Measurements from ENCODE around the gene AEBP2.

DNA sequence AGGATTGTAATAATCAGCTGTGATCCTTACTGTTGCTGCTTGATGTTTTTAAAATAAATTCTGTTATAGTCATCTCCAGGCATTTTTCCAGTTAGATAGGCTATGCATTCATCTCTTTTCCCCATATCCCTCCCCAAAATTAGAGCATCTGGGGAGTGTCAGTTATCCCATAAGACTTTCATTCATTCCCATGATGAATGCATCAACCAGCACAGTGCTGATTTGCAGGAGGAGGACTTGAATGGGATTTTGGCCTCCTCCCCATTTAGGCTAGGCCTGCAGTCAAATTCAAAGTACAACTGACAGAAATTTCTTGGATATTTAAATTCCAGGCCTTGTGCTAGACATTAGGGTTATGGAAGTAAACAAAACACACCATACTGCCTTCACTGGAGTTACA is 99.8 kb downstream of the AEBP2 start:
- TF ChIP-seq, protein P1, sequence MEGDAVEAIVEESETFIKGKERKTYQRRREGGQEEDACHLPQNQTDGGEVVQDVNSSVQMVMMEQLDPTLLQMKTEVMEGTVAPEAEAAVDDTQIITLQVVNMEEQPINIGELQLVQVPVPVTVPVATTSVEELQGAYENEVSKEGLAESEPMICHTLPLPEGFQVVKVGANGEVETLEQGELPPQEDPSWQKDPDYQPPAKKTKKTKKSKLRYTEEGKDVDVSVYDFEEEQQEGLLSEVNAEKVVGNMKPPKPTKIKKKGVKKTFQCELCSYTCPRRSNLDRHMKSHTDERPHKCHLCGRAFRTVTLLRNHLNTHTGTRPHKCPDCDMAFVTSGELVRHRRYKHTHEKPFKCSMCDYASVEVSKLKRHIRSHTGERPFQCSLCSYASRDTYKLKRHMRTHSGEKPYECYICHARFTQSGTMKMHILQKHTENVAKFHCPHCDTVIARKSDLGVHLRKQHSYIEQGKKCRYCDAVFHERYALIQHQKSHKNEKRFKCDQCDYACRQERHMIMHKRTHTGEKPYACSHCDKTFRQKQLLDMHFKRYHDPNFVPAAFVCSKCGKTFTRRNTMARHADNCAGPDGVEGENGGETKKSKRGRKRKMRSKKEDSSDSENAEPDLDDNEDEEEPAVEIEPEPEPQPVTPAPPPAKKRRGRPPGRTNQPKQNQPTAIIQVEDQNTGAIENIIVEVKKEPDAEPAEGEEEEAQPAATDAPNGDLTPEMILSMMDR (IDR thresholded peaks at IDR 0.05): no peak
- no peak for TF ChIP-seq EP300 (IDR thresholded peaks at IDR 0.05)
- no peak for TF ChIP-seq POLR2A (IDR thresholded peaks at IDR 0.05)

Measured in suprapubic skin (tissue), 3 donors.